Endometrial microvascular endothelial cells (primary cell): ENCODE measurements around the gene SPDYE6. TPM values are rescaled to one million over a fixed set of nuclear protein-coding genes. Genes with fewer than 3 reads are reported as not detected.
"Not testable (repeated sequence)": the region's sequence is repeated elsewhere in the genome, so short reads cannot be mapped to it uniquely, and the experiment has no call there.

Source experiments
- in situ Hi-C: cut with HindIII; loops from 2 replicates; pipeline ENCODE4 v1.10.0; 2017; ENCODE audit warnings: low sequenced_read_pairs, low pct_unique_long_range_greater_than_20kb; ENCODE audit errors: inconsistent ontology term
- total RNA-seq: library from RNA; depleted of rRNA; stranded (reverse); fragments of >200 nt; gene quantifications from one replicate; pipeline ENCODE4 v1.2.3, GENCODE V29; 2015; ENCODE audit errors: inconsistent ontology term

SPDYE6 gene
- total RNA-seq, 1 donor from 2014 or later: not detected

DNA sequence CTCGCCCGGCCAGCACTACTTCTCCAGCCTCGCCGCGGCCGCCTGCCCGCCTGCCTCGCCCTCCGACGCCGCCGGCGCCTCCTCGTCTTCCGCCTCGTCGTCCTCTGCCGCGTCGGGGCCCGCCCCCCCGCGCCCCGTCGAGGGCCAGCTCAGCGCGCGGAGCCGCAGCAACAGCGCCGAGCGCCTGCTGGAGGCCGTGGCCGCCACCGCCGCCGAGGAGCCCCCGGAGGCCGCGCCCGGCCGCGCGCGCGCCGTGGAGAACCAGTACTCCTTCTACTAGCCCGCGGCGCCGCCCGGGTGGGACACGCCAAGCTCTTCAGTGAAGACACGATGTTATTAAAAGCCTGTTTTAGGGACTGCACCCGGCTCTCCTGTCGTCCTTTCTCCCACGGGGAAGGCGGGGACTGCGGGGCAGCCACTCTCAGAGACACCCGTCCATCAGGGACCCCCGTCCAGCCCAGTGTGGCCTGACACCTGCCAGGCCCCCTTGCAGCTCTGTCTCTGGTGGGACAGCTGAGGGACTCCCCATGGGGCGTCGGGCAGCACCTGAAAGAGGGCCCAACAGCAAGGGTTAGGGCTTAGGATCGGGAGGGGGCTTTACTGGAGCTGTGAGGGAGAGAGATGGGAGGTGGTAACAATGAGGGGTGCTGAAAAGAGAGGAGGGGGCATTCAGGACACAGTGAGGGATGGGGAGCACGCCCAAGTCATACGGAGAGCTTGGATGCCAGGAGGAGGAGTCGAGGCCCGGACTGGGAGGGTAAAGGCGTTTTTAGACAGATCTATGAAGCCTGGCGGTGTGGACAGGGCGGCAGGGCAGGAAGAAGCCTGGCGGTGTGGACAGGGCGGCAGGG lies 34.7 kb downstream of the SPDYE6 start:
- in situ Hi-C loops: no loop called here

- in situ Hi-C loops: no loop called here
Measured at GRCh38 chr7:102320601-102321350, 35.5 kb downstream of the SPDYE6 start.

DNA sequence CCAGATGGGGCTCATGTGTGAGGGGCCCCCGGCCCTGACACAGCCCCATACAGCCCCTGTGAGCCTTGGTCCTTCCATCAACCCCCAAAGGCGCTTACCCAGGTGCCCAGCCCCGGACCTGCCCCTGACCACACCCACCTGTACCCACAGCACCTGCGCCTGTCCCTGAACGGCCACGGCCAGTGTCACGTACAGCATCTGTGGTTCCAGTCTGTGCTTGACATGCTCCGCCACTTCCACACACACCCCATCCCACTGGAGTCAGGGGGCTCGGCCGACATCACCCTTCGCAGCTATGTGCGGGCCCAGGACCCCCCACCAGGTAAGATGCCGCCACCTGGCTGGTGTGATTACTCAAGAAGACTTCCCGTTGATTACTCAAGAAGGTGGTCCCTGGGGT lies 36.1 kb downstream of the SPDYE6 start:
- in situ Hi-C loops: no loop called here

DNA sequence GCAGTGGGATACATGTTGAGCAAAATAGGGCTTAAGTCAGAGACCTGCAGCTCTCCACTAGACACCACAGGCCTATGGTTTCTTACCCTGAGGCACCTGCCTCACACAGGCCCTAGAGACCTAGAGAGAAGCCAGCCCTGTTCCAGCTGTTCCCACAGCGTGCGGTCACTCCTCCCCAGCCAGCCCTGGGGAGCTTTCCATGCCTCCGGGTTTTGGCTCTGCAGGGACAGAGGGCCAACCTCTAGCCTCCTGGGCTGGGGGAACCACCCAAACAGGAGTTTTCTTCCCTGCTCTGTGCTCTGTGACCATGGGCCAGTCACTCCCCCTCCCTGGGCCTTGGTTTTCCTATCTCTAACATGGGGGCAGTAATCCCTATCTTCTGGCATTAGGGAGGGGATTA lies 36.6 kb downstream of the SPDYE6 start:
- in situ Hi-C loops: no loop called here

- in situ Hi-C loops: no loop called here
Measured at GRCh38 chr7:102318482-102318971, 37.7 kb downstream of the SPDYE6 start.

GRCh38 chr7:102317231-102318059 lies 38.8 kb downstream of the SPDYE6 start:
- in situ Hi-C loops: no loop called here

GRCh38 chr7:102313997-102314780 lies 42.1 kb downstream of the SPDYE6 start:
- in situ Hi-C loops: no loop called here

GRCh38 chr7:102312317-102312716 lies 43.9 kb downstream of the SPDYE6 start:
- in situ Hi-C loops: no loop called here

DNA sequence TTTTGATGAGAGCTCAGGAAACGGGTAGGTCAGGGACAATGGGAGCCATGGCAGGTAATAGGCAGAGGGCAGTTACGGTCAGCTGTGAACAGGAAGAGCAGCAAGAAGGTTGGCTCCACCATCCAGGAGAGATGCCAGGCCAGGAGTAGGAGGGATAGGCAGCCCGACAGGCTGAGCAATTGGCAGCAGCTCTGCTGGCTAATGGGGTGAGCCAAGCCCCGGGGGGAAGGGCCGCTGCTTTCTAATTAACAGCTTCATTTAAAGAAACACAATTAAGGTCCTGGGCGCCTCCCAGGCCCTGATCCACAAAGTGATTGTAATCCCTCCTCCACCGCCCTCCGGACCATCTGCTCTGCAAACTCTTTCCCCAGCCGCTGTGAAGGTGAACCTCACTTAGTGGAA lies 45.8 kb downstream of the SPDYE6 start:
- in situ Hi-C loops: no loop called here

- in situ Hi-C loops: no loop called here
Measured at GRCh38 chr7:102306916-102307677, 49.1 kb downstream of the SPDYE6 start.

GRCh38 chr7:102305414-102306268 lies 50.6 kb downstream of the SPDYE6 start:
- in situ Hi-C loops: no loop called here

- in situ Hi-C loops: no loop called here
Measured at GRCh38 chr7:102304668-102305067, 51.6 kb downstream of the SPDYE6 start.

DNA sequence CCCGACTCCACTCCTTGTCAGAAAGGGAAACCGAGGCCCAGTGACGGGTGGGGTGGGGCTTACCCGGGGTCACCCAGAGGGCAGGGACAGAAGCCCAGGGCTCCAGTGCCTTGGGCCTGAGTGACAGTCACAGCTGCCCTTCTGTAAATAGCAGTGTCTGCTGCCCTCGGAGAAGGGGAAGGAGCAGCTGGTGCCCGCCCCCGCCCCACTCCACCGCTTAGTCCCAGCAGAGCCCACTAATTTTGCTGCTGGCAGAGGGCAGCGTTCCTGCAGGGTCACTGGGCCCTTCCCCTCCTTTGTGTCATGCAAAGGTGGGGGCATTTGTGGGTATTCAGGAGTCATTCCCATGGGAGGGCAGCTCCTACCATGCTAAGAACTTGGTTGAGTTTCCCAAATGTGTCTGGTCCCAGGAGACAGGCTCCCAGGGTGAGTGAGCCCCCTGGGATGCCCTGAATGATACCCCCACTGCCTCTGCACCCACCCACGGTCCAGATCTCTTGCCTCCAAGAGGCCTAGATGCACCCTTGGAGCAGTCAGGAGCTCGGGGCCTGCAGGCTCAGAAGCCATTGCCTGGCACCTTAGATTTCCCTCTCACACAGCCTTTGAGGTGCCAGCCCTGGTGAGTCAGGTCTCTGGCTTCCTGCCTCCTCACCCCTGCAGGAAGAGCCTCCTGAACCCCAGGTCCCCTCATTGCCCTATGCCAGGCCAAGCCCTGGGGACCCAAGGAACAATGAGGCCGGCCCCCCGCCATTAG lies 52.4 kb downstream of the SPDYE6 start:
- in situ Hi-C loops: no loop called here

DNA sequence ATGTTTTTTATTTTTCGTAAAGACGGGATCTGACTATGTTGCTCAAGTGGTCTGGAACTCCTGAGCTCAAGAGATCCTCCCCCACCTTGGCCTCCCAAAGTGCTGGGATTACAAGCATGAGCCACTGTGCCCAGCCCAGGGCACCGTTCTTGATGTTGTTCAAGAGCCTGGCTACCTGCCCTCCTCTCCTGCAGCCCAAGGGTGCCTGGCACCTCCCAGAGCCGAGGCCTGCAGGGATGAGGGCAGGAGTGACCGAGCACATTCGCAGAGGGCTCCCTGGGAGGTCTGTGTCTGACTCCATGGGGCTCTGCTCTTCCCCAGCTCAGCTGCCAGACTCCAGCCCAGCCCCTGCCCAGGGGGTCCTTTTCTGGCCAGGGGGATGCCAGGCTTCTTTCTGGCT lies 54.2 kb downstream of the SPDYE6 start:
- in situ Hi-C loops: no loop called here

DNA sequence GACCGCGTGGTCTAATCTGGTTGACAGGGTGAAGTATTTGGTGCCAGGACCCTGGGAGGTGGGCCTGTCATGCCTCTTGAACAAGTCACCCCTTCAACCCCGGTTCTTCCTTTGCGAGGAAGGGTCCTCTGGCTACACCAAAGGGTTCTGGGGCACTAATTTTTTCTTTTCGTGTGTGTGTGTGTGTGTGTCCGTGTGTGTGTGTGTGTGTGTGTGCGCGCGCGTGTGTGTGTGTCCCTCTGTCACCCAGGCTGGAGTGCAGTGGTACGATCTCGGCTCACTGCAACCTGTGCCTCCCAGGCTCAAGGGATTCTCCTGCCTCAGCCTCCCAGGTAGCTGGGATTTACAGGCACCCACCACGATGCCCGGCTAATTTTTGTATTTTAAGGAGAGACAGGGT lies 54.9 kb downstream of the SPDYE6 start:
- in situ Hi-C loops: not testable (repeated sequence)

DNA sequence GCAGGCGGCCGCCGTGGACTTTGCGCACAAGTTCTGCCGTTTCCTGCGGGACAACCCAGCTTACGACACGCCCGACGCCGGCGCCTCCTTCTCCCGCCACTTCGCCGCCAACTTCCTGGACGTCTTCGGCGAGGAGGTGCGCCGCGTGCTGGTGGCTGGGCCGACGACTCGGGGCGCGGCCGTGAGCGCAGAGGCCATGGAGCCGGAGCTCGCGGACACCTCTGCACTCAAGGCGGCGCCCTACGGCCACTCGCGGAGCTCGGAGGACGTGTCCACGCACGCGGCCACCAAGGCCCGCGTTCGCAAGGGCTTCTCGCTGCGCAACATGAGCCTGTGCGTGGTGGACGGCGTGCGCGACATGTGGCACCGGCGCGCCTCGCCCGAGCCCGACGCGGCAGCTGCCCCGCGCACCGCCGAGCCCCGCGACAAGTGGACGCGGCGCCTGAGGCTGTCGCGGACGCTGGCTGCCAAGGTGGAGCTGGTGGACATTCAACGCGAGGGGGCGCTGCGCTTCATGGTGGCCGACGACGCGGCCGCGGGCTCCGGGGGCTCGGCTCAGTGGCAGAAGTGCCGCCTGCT lies 55.5 kb downstream of the SPDYE6 start:
- in situ Hi-C loops: no loop called here
